HCT116 (cell line): Measurements from ENCODE around the gene CD9. TPM values are rescaled to one million over a fixed set of nuclear protein-coding genes. Genes with fewer than 3 reads are reported as not detected.

ENCODE experiments used
- ATAC-seq: fragments of 200-7000 bp; cut with Tn5 transposase; 2 replicates; pipeline ENCODE4 v1.9.1; 2020; ENCODE audit warnings: mild to moderate bottlenecking, moderate library complexity
- BruUV-seq: library from RNA; stranded (reverse); fragments of 400-500 nt; replicated peaks from 2 replicates; lab custom pipeline; 2021; lab: Mats Ljungman, UMichigan
- CTCF ChIA-PET: fragments of 300-600 bp; sonication (Branson Sonifier 250); formaldehyde crosslinking; loops from one replicate; lab custom pipeline; 2021; ENCODE audit warnings: antibody characterized with exemption; lab: Charles Lee
- POLR2A ChIA-PET: fragments of 300-600, 350-600 bp; sonication (Branson Sonifier 250); formaldehyde crosslinking; loops from one replicate; lab custom pipeline; 2021; ENCODE audit warnings: antibody characterized with exemption; lab: Charles Lee
- RAD21 ChIA-PET, 2 experiments: fragments of 300-600 bp; sonication (Branson Sonifier 250); formaldehyde crosslinking; loops; one replicate each; lab custom pipeline; 2023; ENCODE audit warnings: low total read pairs in 2 of 2; ENCODE audit not compliant: uncharacterized antibody in 2 of 2, unreplicated experiment in 2 of 2, low non-redundant PET in 1 of 2; lab: Charles Lee
- DNase-seq: peaks from one replicate; pipeline ENCODE4 v3.0.0-alpha.2; 2010; ENCODE audit warnings: low read depth, low spot score
- H2AFZ ChIP-seq: fragments of 200-600 bp; shearing (Covaris generic), sonication (generic); 2 replicates; pipeline ENCODE4 v1.6.1; 2017; ENCODE audit warnings: low read depth, mixed run types, mixed read lengths, antibody characterized with exemption, low read length; ENCODE audit not compliant: poor library complexity, severe bottlenecking
- H3K27ac ChIP-seq: 2 replicates; pipeline ENCODE4 v1.5.1; 2012; ENCODE audit warnings: low read depth, low read length
- H3K27me3 ChIP-seq: fragments of 200-600 bp; sonication (generic); 2 replicates; pipeline ENCODE4 v1.6.1; 2016; ENCODE audit warnings: mixed run types, low read length, mixed read lengths; ENCODE audit not compliant: insufficient read depth
- H3K36me3 ChIP-seq, 2 experiments: fragments of 200-500 bp in 1 of 2; fragments of 200-600 bp in 1 of 2; sonication (Bioruptor generic) in 1 of 2; sonication (generic) in 1 of 2; 2 replicates each; pipeline versions ENCODE4 v1.5.1 to v1.6.1; 2014 to 2016; ENCODE audit warnings: low read length in 2 of 2, inconsistent platforms in 1 of 2, mixed read lengths in 1 of 2, mixed run types in 1 of 2; ENCODE audit not compliant: insufficient read depth in 2 of 2, control insufficient read depth in 1 of 2
- H3K4me1 ChIP-seq, 2 experiments: fragments of 200-600 bp in 1 of 2; sonication (generic) in 1 of 2; 2 replicates each; pipeline versions ENCODE4 v1.5.1 to v1.6.1; 2012 to 2017; ENCODE audit warnings: low read length in 2 of 2, inconsistent platforms in 1 of 2, mild to moderate bottlenecking in 1 of 2, mixed read lengths in 1 of 2, mixed run types in 1 of 2, moderate library complexity in 1 of 2; ENCODE audit not compliant: insufficient read depth in 2 of 2, control insufficient read depth in 1 of 2
- H3K4me2 ChIP-seq: fragments of 200-600 bp; sonication (generic); 2 replicates; pipeline ENCODE4 v1.6.1; 2017; ENCODE audit warnings: mixed run types, low read length, mixed read lengths
- H3K4me3 ChIP-seq, 2 experiments: fragments of 200-600 bp in 1 of 2; sonication (generic) in 1 of 2; replicated peaks in 1 of 2; 2 replicates each; pipeline ENCODE4 v1.5.1; 2011 to 2016; ENCODE audit warnings: low read length in 2 of 2, control low read depth in 1 of 2, low read depth in 1 of 2, mild to moderate bottlenecking in 1 of 2, mixed read lengths in 1 of 2, mixed run types in 1 of 2
- H3K79me2 ChIP-seq: fragments of 200-600 bp; sonication (generic); 2 replicates; pipeline ENCODE4 v1.6.1; 2017; ENCODE audit warnings: mild to moderate bottlenecking, mixed run types, low read length, moderate library complexity, mixed read lengths; ENCODE audit not compliant: insufficient read depth
- H3K9ac ChIP-seq: fragments of 200-600 bp; sonication (generic); 2 replicates; pipeline ENCODE4 v1.6.1; 2016; ENCODE audit warnings: low read length, mixed read lengths
- H3K9me2 ChIP-seq: fragments of 200-600 bp; sonication (generic), shearing (Covaris generic); 2 replicates; pipeline ENCODE4 v1.6.1; 2017; ENCODE audit warnings: mixed run types, mild to moderate bottlenecking, moderate library complexity; ENCODE audit not compliant: insufficient read depth
- H3K9me3 ChIP-seq, 2 experiments: fragments of 200-500 bp in 1 of 2; fragments of 200-600 bp in 1 of 2; sonication (Bioruptor generic) in 1 of 2; sonication (generic) in 1 of 2; 2 replicates each; pipeline ENCODE4 v1.6.1; 2014 to 2017; ENCODE audit warnings: low read length in 2 of 2, mixed read lengths in 2 of 2, inconsistent platforms in 1 of 2, low read depth in 1 of 2, mild to moderate bottlenecking in 1 of 2, mixed run types in 1 of 2, moderate library complexity in 1 of 2; ENCODE audit not compliant: control insufficient read depth in 1 of 2, insufficient read depth in 1 of 2
- H4K20me1 ChIP-seq: fragments of 200-600 bp; sonication (generic), shearing (Covaris generic); 2 replicates; pipeline ENCODE4 v1.6.1; 2017; ENCODE audit warnings: mixed run types, mild to moderate bottlenecking, moderate library complexity; ENCODE audit not compliant: insufficient read depth
- CBX3 ChIP-seq: IDR thresholded peaks from 2 replicates; pipeline ENCODE4 v1.6.1; 2012; ENCODE audit warnings: low read depth
- CEBPB ChIP-seq: IDR thresholded peaks from 2 replicates; pipeline ENCODE4 v1.6.1; 2012; ENCODE audit warnings: low read depth
- CTCF ChIP-seq, 3 experiments: fragments of 200-600 bp in 1 of 3; sonication (generic) in 1 of 3; IDR thresholded peaks in 2 of 3; conservative IDR thresholded peaks in 1 of 3; 2 replicates each; pipeline ENCODE4 v1.5.1; 2012 to 2017; ENCODE audit warnings: low read depth in 2 of 3, low read length in 2 of 3, antibody characterized with exemption in 1 of 3, borderline replicate concordance in 1 of 3, control low read depth in 1 of 3, mild to moderate bottlenecking in 1 of 3, mixed read lengths in 1 of 3, mixed run types in 1 of 3, moderate library complexity in 1 of 3; ENCODE audit not compliant: insufficient read depth in 1 of 3
- EGR1 ChIP-seq: IDR thresholded peaks from 2 replicates; pipeline ENCODE4 v1.6.1; 2012; ENCODE audit warnings: low read depth
- EZH2 ChIP-seq: fragments of 200-600 bp; sonication (generic); IDR thresholded peaks from 2 replicates; pipeline ENCODE4 v1.6.1; 2017; ENCODE audit warnings: antibody characterized with exemption, mixed run types
- EZH2phosphoT487 ChIP-seq: fragments of 200-600 bp; IDR thresholded peaks from 2 replicates; pipeline ENCODE4 v1.6.1; 2018; ENCODE audit warnings: antibody characterized with exemption, borderline replicate concordance
- FOSL1 ChIP-seq: IDR thresholded peaks from 2 replicates; pipeline ENCODE4 v1.6.1; 2012; ENCODE audit warnings: low read depth
- JUND ChIP-seq: IDR thresholded peaks from 2 replicates; pipeline ENCODE4 v1.6.1; 2012
- POLR2A ChIP-seq: IDR thresholded peaks from 2 replicates; pipeline ENCODE4 v1.7.0; 2011; ENCODE audit warnings: borderline replicate concordance; ENCODE audit not compliant: insufficient read depth, insufficient read length; ENCODE audit errors: extremely low read depth
- POLR2AphosphoS5 ChIP-seq: IDR thresholded peaks from 2 replicates; pipeline ENCODE4 v1.6.1; 2011; ENCODE audit warnings: mild to moderate bottlenecking, low read depth, low read length, moderate library complexity
- RAD21 ChIP-seq: IDR thresholded peaks from 2 replicates; pipeline ENCODE4 v1.6.1; 2012; ENCODE audit warnings: low read depth, mild to moderate bottlenecking
- SIN3A ChIP-seq: IDR thresholded peaks from 2 replicates; pipeline ENCODE4 v1.6.1; 2012; ENCODE audit warnings: low read depth
- SP1 ChIP-seq: IDR thresholded peaks from 2 replicates; pipeline ENCODE4 v1.6.1; 2012; ENCODE audit warnings: low read depth
- SRF ChIP-seq: IDR thresholded peaks from 2 replicates; pipeline ENCODE4 v1.6.1; 2012; ENCODE audit warnings: low read depth
- YY1 ChIP-seq: IDR thresholded peaks from 2 replicates; pipeline ENCODE4 v1.6.1; 2011; ENCODE audit warnings: low read length, low read depth, moderate library complexity, mild to moderate bottlenecking; ENCODE audit not compliant: insufficient replicate concordance; ENCODE audit errors: extremely low read depth
- ZNF274 ChIP-seq: fragments of 200-500 bp; sonication (Bioruptor generic); IDR thresholded peaks from 2 replicates; pipeline ENCODE4 v1.6.1; 2014; ENCODE audit warnings: mild to moderate bottlenecking, low read depth, low read length, inconsistent platforms
- intact Hi-C: fragments of 100-400 bp; cut with micrococcal nuclease; formaldehyde crosslinking; loops from 2 replicates; pipeline ENCODE4 v1.10.0; 2022
- total RNA-seq: library from RNA; stranded (reverse); gene quantifications from one replicate; pipeline ENCODE4 v1.2.1, GENCODE V29; 2021; ENCODE audit not compliant: unreplicated experiment
- TF ChIP-seq, protein P1 (sequence below): IDR thresholded peaks from 2 replicates; pipeline ENCODE4 v1.6.1; 2012
- TF ChIP-seq, protein P2 (sequence below): IDR thresholded peaks from 2 replicates; pipeline ENCODE4 v1.6.1; 2011; ENCODE audit warnings: mild to moderate bottlenecking, low read length, moderate library complexity; ENCODE audit not compliant: insufficient replicate concordance; ENCODE audit errors: extremely low read depth

Gene CD9
- total RNA-seq, 1 experiment from 2014 or later = 182 TPM

DNA sequence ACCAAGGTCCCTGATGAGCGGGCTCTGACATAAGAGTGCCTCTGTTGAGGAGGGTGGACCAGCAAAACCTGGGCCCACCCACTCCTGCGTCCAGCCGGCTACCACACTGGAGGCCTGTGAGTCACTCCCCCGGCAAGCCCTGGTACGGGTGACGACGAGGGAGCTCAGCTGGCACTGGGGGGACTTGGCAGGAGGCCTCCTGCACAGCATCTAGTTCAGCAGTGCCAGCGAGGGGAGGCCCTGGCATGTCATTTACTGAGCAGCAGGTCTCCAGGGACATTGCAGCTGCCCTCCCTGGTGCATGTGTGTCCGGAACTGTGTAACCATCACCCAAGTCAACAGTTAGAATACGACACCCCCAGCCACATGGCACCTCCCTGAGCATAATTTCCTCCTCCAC is 24.4 kb downstream of the CD9 start:
- Histone ChIP-seq H3K4me1 (peaks cover 55 to 61% of the 10 kb centered on the region in 2 experiments), H3K9ac (no peak overlapping the region), H3K4me3 (no peak overlapping the region), H3K4me2 (no peak overlapping the region), H3K9me2 (no peaks in the 10 kb centered on the region), H4K20me1 (no peaks in the 10 kb centered on the region), H3K27me3 (no peaks in the 10 kb centered on the region), H3K27ac (no peak overlapping the region), H3K36me3 (peaks cover 23 to 31% of the 10 kb centered on the region in 2 experiments; a peak in 3 of 4 replicates), H2AFZ (no peak overlapping the region), H3K9me3 (no peaks in the 10 kb centered on the region), H3K79me2 (peaks cover 71% of the 10 kb centered on the region)
- DNase-seq (no peak), ATAC-seq (no peak)
- POLR2A ChIA-PET = interaction anchor here (1.3 kb wide), 1 partner anchor 54 kb away, joined by 3 read pairs; no protein-coding TSS in a partner anchor
- RAD21 ChIA-PET = no interaction called here
- TF ChIP-seq POLR2A (no peak), ZNF274 (no peak), EZH2phosphoT487 (no peak)
- BruUV-seq = no TSS peak
- intact Hi-C loops = no loop called here
- CTCF ChIA-PET = no interaction called here

DNA sequence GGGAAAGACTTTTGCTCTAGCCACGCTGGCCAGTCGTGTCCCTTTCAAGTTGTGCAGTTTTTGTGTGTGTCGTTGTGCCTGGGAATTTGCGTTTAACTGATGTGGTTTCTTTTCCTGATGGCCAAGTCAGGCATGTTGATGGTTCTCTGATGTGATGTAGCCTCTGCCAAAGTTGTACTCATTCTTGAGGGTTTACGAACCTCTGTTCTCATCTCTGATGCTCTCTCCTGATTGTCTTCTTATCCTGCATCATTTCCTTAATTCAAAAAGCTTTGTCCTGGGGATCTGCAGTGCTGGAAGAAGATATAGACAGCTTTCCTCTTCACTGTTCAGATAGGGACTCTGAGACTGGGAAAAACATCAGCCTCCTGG is 25.4 kb downstream of the CD9 start:
- ATAC-seq = no peak
- H3K27me3 ChIP-seq = no peaks in the 10 kb centered on the region
- H3K9me2 ChIP-seq = no peaks in the 10 kb centered on the region
- peaks cover 23 to 26% of the 10 kb centered on the region in 2 experiments; a peak in 3 of 4 replicates for H3K36me3 ChIP-seq
- POLR2A ChIA-PET = no interaction called here
- peaks cover 71% of the 10 kb centered on the region for H3K79me2 ChIP-seq
- no peak overlapping the region for H3K27ac ChIP-seq
- H3K4me1 ChIP-seq = peaks cover 55 to 61% of the 10 kb centered on the region in 2 experiments
- no peaks in the 10 kb centered on the region for H4K20me1 ChIP-seq
- H3K4me3 ChIP-seq = no peak overlapping the region
- CTCF ChIA-PET = no interaction called here
- H3K9me3 ChIP-seq = no peaks in the 10 kb centered on the region
- TF ChIP-seq FOSL1 (no peak), CTCF (IDR thresholded peaks at IDR 0.05 in 2 of 3, conservative IDR thresholded peaks at IDR 0.05 in 1 of 3; ENCODE audit: borderline replicate concordance in 1 of 3, insufficient read depth in 1 of 3, low read depth in 2 of 3, low read length in 2 of 3) (no peak), SIN3A (no peak), EGR1 (no peak), SP1 (no peak), CEBPB (no peak), EZH2 (no peak), RAD21 (no peak), CBX3 (no peak), YY1 (no peak), POLR2AphosphoS5 (no peak), JUND (no peak), SRF (no peak)
- TF ChIP-seq, protein P1, sequence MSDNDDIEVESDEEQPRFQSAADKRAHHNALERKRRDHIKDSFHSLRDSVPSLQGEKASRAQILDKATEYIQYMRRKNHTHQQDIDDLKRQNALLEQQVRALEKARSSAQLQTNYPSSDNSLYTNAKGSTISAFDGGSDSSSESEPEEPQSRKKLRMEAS = no peak
- TF ChIP-seq, protein P2, sequence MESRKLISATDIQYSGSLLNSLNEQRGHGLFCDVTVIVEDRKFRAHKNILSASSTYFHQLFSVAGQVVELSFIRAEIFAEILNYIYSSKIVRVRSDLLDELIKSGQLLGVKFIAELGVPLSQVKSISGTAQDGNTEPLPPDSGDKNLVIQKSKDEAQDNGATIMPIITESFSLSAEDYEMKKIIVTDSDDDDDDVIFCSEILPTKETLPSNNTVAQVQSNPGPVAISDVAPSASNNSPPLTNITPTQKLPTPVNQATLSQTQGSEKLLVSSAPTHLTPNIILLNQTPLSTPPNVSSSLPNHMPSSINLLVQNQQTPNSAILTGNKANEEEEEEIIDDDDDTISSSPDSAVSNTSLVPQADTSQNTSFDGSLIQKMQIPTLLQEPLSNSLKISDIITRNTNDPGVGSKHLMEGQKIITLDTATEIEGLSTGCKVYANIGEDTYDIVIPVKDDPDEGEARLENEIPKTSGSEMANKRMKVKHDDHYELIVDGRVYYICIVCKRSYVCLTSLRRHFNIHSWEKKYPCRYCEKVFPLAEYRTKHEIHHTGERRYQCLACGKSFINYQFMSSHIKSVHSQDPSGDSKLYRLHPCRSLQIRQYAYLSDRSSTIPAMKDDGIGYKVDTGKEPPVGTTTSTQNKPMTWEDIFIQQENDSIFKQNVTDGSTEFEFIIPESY = no peak
- TF ChIP-seq, all 23 proteins: peak for 0
- RAD21 ChIA-PET = no interaction called here
- Histone ChIP-seq H3K9ac (no peak overlapping the region), H3K4me2 (no peak overlapping the region), H2AFZ (no peak overlapping the region)
- no TSS peak for BruUV-seq
- DNase-seq = no peak
- intact Hi-C loops = no loop called here
